ENCODE results near the gene ZFP36. TPM values are rescaled to one million over a fixed set of nuclear protein-coding genes. Genes with fewer than 3 reads are reported as not detected.

The ZFP36 gene
- polyA plus RNA-seq, 2 of the 4 experiments (the other 2 are of a cell fraction), result 22.1 to 29.1 TPM

- TF ChIP-seq PBX3 (IDR thresholded peaks at IDR 0.05) (0 out of 2 replicates have a peak, but pooled peaks have one; percentile 32), FOSB (CRISPR knock-in tag; IDR thresholded peaks at IDR 0.05) (peak; percentile 96; the same call in 1 of the 2 replicates)
These were observed 3.6 kb downstream of the ZFP36 start (continued) for GRCh38 chr19:39410017-39410830.

GRCh38 chr19:39410831-39411080 is 4.1 kb downstream of the ZFP36 start:
- TF ChIP-seq CBX8 (IDR thresholded peaks at IDR 0.05) (no peak), SMC3 (IDR thresholded peaks at IDR 0.05) (no peak), FOSB (CRISPR knock-in tag; IDR thresholded peaks at IDR 0.05) (no peak), ATOH8 (CRISPR knock-in tag; IDR thresholded peaks at IDR 0.05; ENCODE audit: low read depth) (0 out of 2 replicates have a peak, but pooled peaks have one; percentile 43), JUN (IDR thresholded peaks at IDR 0.05) (no peak), TFCP2L1 (CRISPR knock-in tag; IDR thresholded peaks at IDR 0.05) (0 out of 2 replicates have a peak, but pooled peaks have one; percentile 12)
- 81% methylated on average over 1 of the region's 1 CpG for WGBS (ENCODE audit: missing lambda C conversion rate)
- CTCF ChIA-PET, result interaction anchor here (0.6 to 2.3 kb wide), 23 partner anchors 11 to 1004 kb away, joined by 3 to 484 read pairs (median 8); partner anchors contain the start of genes EID2B, MED29, PAF1 and RPS16
- no peak for DNase-seq (ENCODE audit: low read depth in 1 of 2, low spot score in 1 of 2)
- FAIRE-seq, result peak; percentile 67
- Histone ChIP-seq H3K4me3 (peak overlapping the region; percentile 76), H3K4me1 (peaks cover 48% of the 10 kb centered on the region), H3K4me2 (peak overlapping the region; percentile 95), H3K27ac (peak overlapping the region; percentile 94 to 99), H3K9me3 (no peaks in the 10 kb centered on the region)
- no peak for ATAC-seq
- POLR2A ChIA-PET, result interaction anchor here (2.2 to 2.3 kb wide), 3 partner anchors 8 to 25 kb away, joined by 42 to 45 read pairs (median 42); partner anchors contain the start of gene RPS16

- Histone ChIP-seq H3K4me1 (peaks cover 43% of the 10 kb centered on the region), H3K9me3 (no peaks in the 10 kb centered on the region), H3K4me2 (peak overlapping the region; percentile 95), H3K4me3 (peak overlapping the region; percentile 76), H3K27ac (peak overlapping the region; percentile 94 to 99)
- FAIRE-seq (no peak), DNase-seq (ENCODE audit: low read depth in 1 of 2, low spot score in 1 of 2) (peak in 1 of 2 experiments; percentile 79), ATAC-seq (peak in 1 of 2 experiments; percentile 1; a peak in 3 of 6 replicates)
- 15% methylated on average over 9 of the region's 9 CpGs for WGBS (ENCODE audit: missing lambda C conversion rate)
- POLR2A ChIA-PET, result interaction anchor here (0.6 to 2.3 kb wide), 11 partner anchors 9 to 65 kb away, joined by 3 to 45 read pairs (median 9); partner anchors contain the start of genes MED29, PAF1 and RPS16
- CTCF ChIA-PET, result interaction anchor here (0.6 to 2.3 kb wide), 67 partner anchors 12 to 1008 kb away, joined by 3 to 484 read pairs (median 4); partner anchors contain the start of genes EID2B, FAM98C, GMFG and MED29
- 0 out of 2 replicates have a peak, but pooled peaks have one; percentile 33 for TF ChIP-seq HOXB13 (CRISPR knock-in tag; IDR thresholded peaks at IDR 0.05; ENCODE audit: low read depth)
- no peak for TF ChIP-seq HES2 (IDR thresholded peaks at IDR 0.05)
- no peak; the same call in 1 of the 2 replicates for TF ChIP-seq ATOH8 (CRISPR knock-in tag; IDR thresholded peaks at IDR 0.05; ENCODE audit: low read depth)
- TF ChIP-seq CTCF (IDR thresholded peaks at IDR 0.05), result no peak
- no peak for TF ChIP-seq SREBF2 (IDR thresholded peaks at IDR 0.05)
- TF ChIP-seq HMGXB4 (CRISPR knock-in tag; IDR thresholded peaks at IDR 0.05; ENCODE audit: borderline replicate concordance), result 0 out of 2 replicates have a peak, but pooled peaks have one; percentile 40
- 0 out of 2 replicates have a peak, but pooled peaks have one; percentile 22 for TF ChIP-seq MAX (IDR thresholded peaks at IDR 0.05)
- TF ChIP-seq CEBPB (IDR thresholded peaks at IDR 0.05), result peak; percentile 27 to 65; a peak in 2 of 4 replicates
- peak; percentile 41; the same call in 1 of the 2 replicates for TF ChIP-seq MAZ (IDR thresholded peaks at IDR 0.05; ENCODE audit: borderline replicate concordance, low read depth, low read length)
- TF ChIP-seq ZSCAN20 (CRISPR knock-in tag; IDR thresholded peaks at IDR 0.05), result no peak
- peak; percentile 23 for TF ChIP-seq FOSB (CRISPR knock-in tag; IDR thresholded peaks at IDR 0.05)
- no peak for TF ChIP-seq E2F6 (IDR thresholded peaks at IDR 0.05; ENCODE audit: borderline replicate concordance, low read depth)
- TF ChIP-seq TP53 (CRISPR knock-in tag; IDR thresholded peaks at IDR 0.05), result peak; percentile 72; the same call in 1 of the 2 replicates
- TF ChIP-seq MYC (IDR thresholded peaks at IDR 0.05; ENCODE audit: borderline replicate concordance, low read length), result peak; percentile 79; the same call in 1 of the 2 replicates
- TF ChIP-seq NR3C1 (IDR thresholded peaks at IDR 0.05), result no peak
- no peak for TF ChIP-seq JUNB (IDR thresholded peaks at IDR 0.05)
- peak; percentile 34 for TF ChIP-seq POLR2A (IDR thresholded peaks at IDR 0.05; ENCODE audit: low read length)
- TF ChIP-seq HOXB5 (CRISPR knock-in tag; IDR thresholded peaks at IDR 0.05), result peak; percentile 28; the same call in 1 of the 2 replicates
- no peak for TF ChIP-seq SMC3 (IDR thresholded peaks at IDR 0.05)
These were observed 4.6 kb downstream of the ZFP36 start for GRCh38 chr19:39411081-39411831.
